Ovary (tissue), 3 donors: ENCODE measurements around the gene FGFR1OP2.

ENCODE experiments used
- POLR2A ChIP-seq: fragments of 450-650 bp; IDR thresholded peaks from one replicate; pipeline ENCODE4 v1.6.1; 2017; ENCODE audit warnings: antibody characterized with exemption, mild to moderate bottlenecking, moderate library complexity
- TF ChIP-seq, protein P1 (sequence below), 3 donors: fragments of 450-650 bp in 2 of 3; fragments of 200-600 bp in 1 of 3; IDR thresholded peaks; one replicate each; pipeline versions ENCODE4 v1.5.1 to v1.8.0; 2016 to 2022; ENCODE audit warnings: antibody characterized with exemption in 3 of 3, mild to moderate bottlenecking in 1 of 3
- donor health status: DM: no; HTN: no; CAD: no.

DNA sequence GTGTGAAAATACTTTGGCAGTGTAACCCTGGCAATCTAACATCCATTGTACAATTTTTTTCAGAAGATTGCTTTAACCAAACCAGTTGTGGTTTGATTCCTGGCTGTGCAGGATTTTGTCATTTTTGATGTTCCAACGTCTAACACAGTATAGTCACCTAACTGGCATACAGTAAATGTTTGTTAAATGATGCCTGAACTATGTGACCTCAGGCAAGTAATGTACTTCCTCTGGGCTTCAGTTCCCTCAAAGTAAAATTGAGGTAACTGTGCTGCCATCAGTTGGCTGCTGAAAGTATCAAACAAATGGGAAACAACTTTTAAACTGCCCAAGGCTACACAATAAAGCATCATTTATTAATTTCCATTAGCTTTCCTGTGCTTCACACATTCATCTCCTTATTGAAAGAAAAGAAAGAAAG, 71.6 kb downstream of the FGFR1OP2 start:
- TF ChIP-seq, protein P1, sequence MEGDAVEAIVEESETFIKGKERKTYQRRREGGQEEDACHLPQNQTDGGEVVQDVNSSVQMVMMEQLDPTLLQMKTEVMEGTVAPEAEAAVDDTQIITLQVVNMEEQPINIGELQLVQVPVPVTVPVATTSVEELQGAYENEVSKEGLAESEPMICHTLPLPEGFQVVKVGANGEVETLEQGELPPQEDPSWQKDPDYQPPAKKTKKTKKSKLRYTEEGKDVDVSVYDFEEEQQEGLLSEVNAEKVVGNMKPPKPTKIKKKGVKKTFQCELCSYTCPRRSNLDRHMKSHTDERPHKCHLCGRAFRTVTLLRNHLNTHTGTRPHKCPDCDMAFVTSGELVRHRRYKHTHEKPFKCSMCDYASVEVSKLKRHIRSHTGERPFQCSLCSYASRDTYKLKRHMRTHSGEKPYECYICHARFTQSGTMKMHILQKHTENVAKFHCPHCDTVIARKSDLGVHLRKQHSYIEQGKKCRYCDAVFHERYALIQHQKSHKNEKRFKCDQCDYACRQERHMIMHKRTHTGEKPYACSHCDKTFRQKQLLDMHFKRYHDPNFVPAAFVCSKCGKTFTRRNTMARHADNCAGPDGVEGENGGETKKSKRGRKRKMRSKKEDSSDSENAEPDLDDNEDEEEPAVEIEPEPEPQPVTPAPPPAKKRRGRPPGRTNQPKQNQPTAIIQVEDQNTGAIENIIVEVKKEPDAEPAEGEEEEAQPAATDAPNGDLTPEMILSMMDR (IDR thresholded peaks at IDR 0.05), result no peak
- TF ChIP-seq POLR2A, result no peak
